ENCODE results near the gene AK2.
"Not testable (repeated sequence)": the region's sequence is repeated elsewhere in the genome, so short reads cannot be mapped to it uniquely, and the experiment has no call there.

AK2 gene

GRCh38 chr1:32998997-32999396 lies 37.7 kb downstream of the AK2 start:
- no peak for DNase-seq (ENCODE audit: low read depth)

DNA sequence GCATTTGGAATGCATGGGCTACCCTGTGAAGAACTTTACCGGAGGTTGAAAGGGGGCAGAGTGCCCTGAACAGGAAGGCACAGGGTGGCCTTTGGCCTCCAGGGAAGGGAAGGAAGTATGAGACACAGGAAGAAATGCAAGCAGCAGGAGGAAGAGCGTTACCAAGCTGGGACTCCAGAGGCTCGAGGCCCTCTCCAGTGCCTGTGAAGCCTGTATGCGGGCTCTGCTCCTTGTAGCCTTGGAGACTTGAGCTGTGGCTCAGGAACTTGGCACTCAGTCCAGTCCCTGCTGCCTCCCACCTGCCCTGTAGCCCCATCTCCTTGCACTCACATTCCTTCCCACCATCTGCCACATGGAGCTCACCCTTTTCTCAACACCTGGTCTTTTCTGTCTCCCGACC lies 38.6 kb downstream of the AK2 start:
- peak; percentile 27 for DNase-seq (ENCODE audit: low read depth)

GRCh38 chr1:32997381-32997891 lies 39.2 kb downstream of the AK2 start:
- peak; percentile 85 for DNase-seq (ENCODE audit: low read depth)

DNA sequence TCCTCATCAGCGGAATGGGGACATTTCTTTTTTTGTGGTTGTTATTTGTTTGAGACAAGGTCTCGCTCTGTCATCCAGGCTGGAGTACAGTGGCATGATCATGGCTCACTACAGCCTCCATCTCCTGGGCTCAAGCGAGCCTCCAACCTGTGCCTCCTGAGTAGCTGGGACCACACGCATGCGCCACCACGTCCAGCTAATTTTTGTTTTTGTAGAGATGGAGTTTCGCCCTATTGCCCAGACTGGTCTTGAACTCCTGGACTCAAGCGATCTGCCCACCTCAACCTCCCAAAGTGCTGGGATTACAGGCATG lies 43.4 kb downstream of the AK2 start:
- DNase-seq (ENCODE audit: low read depth) = not testable (repeated sequence)

GRCh38 chr1:32992489-32993323 lies 44.0 kb downstream of the AK2 start:
- DNase-seq (ENCODE audit: low read depth) = peak; percentile 97

DNA sequence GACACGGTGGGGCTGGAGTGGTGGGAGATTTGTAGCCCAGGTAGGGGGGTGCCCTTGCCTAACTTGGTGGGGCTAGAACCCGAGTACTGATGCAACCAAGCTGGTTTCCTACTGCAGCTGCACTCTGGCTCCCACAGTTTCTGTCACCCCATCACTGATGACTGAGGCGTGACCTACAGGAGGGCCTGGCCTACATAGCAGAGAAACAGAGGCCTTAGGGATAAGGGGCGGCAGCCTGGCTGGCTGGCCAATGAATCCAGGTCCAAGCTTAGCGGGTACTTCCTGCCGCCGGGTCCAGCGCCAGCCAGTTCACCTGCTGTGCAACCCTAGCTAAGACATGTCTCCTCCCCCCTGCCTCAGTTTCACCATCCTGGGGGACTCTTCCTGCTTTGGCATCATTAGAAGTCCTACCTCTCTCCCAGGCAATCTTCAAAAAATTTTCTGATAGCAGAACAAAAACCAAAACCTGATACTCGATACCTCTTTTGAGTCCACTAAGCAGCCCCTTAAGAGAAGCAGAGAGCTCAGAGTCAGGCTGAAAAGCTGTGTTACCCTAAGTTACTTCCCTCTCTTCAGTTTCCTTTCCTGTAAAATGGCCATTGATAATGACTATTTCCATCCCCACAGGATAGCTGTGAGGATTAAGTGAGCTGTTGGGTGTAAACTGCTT lies 44.7 kb downstream of the AK2 start:
- no peak for DNase-seq (ENCODE audit: low read depth)

DNA sequence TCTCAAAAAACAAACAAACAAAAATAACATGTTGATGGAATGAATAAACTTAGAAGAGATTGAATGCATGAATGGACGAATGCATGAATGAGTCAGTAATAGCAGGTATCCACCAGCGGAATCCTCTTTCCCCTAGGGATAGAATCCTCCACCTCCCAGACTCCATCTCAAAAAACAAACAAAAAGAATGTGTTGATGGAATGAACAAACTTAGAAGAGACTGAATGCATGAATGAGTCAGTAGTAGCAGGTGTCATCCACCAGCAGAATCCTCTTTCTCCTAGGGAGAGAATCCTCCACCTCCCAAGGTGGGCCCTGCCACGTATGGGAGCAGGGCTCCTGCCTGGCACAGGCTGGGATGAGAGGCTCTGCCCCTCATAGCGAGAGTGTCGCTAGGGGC lies 45.3 kb downstream of the AK2 start:
- no peak for DNase-seq (ENCODE audit: low read depth)

DNA sequence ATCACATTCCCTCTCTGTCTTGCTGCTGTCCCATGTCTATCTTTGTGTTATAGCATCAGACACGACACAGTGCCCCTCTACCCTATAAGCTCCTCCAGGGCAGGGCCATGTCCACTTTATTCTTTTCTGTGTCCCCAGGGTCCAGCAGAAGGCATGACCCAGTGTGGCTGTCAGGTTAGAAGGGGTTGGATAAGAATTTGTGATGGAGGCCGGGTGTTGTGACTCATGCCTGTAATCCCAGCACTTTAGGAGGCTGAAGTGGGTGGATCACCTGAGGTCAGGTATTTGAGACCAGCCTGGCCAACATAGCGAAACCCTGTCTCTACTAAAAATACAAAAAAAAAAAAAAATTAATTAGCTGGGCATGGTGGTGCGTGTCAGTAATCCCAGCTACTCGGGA lies 45.8 kb downstream of the AK2 start:
- no peak for DNase-seq (ENCODE audit: low read depth)

GRCh38 chr1:32989160-32990050 lies 47.3 kb downstream of the AK2 start:
- peak; percentile 96 for DNase-seq (ENCODE audit: low read depth)

GRCh38 chr1:32988665-32989064 lies 48.0 kb downstream of the AK2 start:
- DNase-seq (ENCODE audit: low read depth) = peak; percentile 69

- DNase-seq (ENCODE audit: low read depth) = no peak
Measured at GRCh38 chr1:32985226-32985625, 51.5 kb downstream of the AK2 start.

GRCh38 chr1:32984455-32985171 lies 52.1 kb downstream of the AK2 start:
- peak; percentile 83 for DNase-seq (ENCODE audit: low read depth)

DNA sequence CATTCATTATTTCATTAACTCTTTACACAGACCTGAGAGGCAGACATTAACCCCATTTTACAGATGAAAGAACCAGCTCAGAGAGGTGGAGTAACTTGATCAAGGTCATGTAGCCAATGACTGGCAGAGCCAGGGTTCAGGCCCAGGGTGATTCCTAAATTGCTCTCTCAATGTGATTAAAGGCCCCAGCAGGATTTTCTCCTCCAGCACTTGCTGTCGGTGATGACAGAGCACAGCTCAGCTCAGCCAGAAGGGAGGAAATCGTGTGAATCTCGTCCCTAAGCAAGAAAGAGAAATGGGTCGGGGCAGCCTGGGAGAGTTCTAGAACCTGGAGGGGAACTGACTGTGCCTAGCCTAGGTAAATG lies 52.6 kb downstream of the AK2 start:
- no peak for DNase-seq (ENCODE audit: low read depth)

DNA sequence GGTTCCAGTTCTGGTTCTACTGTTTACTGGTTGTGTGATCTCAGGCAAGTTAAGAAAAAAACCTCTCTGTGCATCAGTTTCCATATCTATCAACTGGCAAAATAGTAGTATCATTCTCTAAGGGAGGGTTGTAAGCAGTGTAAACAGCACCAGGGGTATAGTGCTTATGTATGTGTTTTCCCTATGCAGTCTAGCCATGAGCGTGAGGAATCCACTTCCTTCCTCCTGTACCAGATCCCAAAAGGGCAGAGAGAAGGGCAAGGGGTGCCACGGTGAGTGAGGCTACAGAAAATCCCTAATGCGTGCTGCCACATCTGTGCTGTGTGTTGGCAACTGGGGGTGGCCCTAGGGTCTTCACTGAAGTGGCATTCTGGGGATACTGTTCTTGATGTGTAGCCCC lies 53.7 kb downstream of the AK2 start:
- no peak for DNase-seq (ENCODE audit: low read depth)

GRCh38 chr1:32981003-32981901 lies 55.4 kb downstream of the AK2 start:
- peak; percentile 85 for DNase-seq (ENCODE audit: low read depth)

DNA sequence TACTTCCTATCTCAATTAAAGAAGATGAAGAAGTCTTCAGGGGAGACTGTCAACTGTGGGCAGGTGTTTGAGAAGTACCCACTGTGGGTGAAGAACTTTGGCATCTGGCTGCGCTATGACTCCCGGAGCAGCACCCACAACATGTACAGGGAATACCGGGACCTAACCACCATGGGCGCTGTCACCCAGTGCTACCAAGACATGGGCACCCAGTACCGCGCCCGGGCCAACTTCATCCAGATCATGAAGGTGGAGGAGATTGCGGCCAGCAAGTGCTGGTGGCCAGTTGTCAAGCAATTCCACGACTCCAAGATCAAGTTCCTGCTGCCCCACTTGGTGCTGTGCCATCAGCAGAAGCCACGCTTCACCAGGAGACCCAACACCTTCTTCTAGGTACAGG lies 56.6 kb downstream of the AK2 start:
- DNase-seq (ENCODE audit: low read depth) = no peak

DNA sequence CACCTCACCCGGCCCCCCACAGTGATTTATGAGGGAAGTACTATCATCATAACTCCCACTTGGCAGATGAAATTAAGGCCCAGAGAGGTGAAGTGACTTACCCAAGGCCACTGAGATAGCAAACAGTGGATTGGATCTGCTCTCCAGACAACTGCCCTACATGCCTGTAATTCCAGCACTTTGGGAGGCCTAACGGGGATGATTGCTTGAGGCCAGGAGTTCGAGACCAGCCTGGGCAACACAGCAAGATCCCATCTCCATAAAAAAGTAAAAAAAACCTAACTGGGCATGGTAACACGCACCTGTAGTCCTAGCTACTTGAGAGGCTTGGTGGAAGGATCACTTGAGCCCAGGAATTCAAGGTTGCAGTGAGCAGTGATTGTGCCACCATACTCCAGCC lies 57.8 kb downstream of the AK2 start:
- DNase-seq (ENCODE audit: low read depth) = no peak

- no peak for DNase-seq (ENCODE audit: low read depth)
Measured at GRCh38 chr1:32977546-32978087, 59.1 kb downstream of the AK2 start.

DNA sequence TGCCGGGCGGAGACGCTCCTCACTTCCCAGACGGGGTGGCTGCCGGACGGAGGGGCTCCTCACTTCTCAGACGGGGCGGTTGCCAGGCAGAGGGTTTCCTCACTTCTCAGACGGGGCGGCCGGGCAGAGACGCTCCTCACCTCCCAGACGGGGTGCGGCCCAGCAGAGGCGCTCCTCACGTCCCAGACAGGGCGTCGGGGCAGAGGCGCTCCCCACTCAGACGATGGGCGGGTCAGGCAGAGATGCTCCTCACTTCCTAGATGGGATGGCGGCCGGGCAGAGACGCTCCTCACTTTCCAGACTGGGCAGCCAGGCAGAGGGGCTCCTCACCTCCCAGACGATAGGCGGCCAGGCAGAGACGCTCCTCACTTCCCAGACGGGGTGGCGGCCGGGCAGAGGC lies 61.6 kb downstream of the AK2 start:
- DNase-seq (ENCODE audit: low read depth) = not testable (repeated sequence)

DNA sequence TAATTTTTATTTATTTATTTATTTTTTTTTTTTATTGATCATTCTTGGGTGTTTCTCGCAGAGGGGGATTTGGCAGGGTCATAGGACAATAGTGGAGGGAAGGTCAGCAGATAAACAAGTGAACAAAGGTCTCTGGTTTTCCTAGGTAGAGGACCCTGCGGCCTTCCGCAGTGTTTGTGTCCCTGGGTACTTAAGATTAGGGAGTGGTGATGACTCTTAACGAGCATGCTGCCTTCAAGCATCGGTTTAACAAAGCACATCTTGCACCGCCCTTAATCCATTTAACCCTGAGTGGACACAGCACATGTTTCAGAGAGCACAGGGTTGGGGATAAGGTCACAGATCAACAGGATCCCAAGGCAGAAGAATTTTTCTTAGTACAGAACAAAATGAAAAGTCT lies 63.2 kb downstream of the AK2 start:
- DNase-seq (ENCODE audit: low read depth) = not testable (repeated sequence)
